H1 (cell line): ENCODE measurements around the gene GRM8. TPM values are rescaled to one million over a fixed set of nuclear protein-coding genes. Genes with fewer than 3 reads are reported as not detected.
"Not testable (repeated sequence)": the region's sequence is repeated elsewhere in the genome, so short reads cannot be mapped to it uniquely, and the experiment has no call there.

Source experiments
- CTCF ChIA-PET: fragments of 300-600 bp; sonication (Branson Sonifier 250); formaldehyde crosslinking; loops from one replicate; lab custom pipeline; 2021; ENCODE audit not compliant: partially characterized antibody; lab: Charles Lee
- POLR2A ChIA-PET: fragments of 300-600 bp; sonication (Branson Sonifier 250); formaldehyde crosslinking; loops from one replicate; lab custom pipeline; 2021; ENCODE audit warnings: inconsistent platforms; ENCODE audit not compliant: partially characterized antibody; lab: Charles Lee
- DNase-seq, 2 experiments: peaks; one replicate each; pipeline versions ENCODE4 v3.0.0 to v3.0.0-alpha.2; 2010 to 2022; ENCODE audit warnings: low spot score in 2 of 2, low read depth in 1 of 2, mixed read lengths in 1 of 2
- FAIRE-seq: peaks from 2 replicates; lab custom pipeline; 2011; peaks lifted over from hg19 to GRCh38; lab: Jason Lieb, UNC
- H2AFZ ChIP-seq: 2 replicates; pipeline ENCODE4 v1.8.1; 2012; ENCODE audit warnings: low read length, inconsistent platforms
- H2AK5ac ChIP-seq: 2 replicates; pipeline ENCODE4 v1.6.1; 2013; ENCODE audit warnings: low read depth, low read length
- H2BK120ac ChIP-seq: replicated peaks from 2 replicates; pipeline ENCODE3; 2013; ENCODE audit warnings: low read depth, low read length, inconsistent platforms
- H2BK12ac ChIP-seq: 2 replicates; pipeline ENCODE4 v1.6.1; 2013; ENCODE audit warnings: low read depth, low read length
- H2BK15ac ChIP-seq: 2 replicates; pipeline ENCODE4 v1.6.1; 2013; ENCODE audit warnings: low read length
- H2BK20ac ChIP-seq: 2 replicates; pipeline ENCODE4 v1.6.1; 2013; ENCODE audit warnings: low read length
- H2BK5ac ChIP-seq: 2 replicates; pipeline ENCODE4 v1.6.1; 2013; ENCODE audit warnings: low read depth, low read length
- H3K14ac ChIP-seq: 2 replicates; pipeline ENCODE4 v1.6.1; 2013; ENCODE audit warnings: inconsistent platforms; ENCODE audit not compliant: insufficient read length
- H3K18ac ChIP-seq: 2 replicates; pipeline ENCODE4 v1.6.1; 2013; ENCODE audit warnings: low read length; ENCODE audit errors: extremely low read depth
- H3K23ac ChIP-seq: 2 replicates; pipeline ENCODE4 v1.6.1; 2013; ENCODE audit warnings: inconsistent platforms; ENCODE audit not compliant: insufficient read length
- H3K23me2 ChIP-seq: 2 replicates; pipeline ENCODE4 v1.6.1; 2013; ENCODE audit warnings: low read depth, low read length
- H3K27ac ChIP-seq: 2 replicates; pipeline ENCODE4 v1.6.1; 2011; ENCODE audit warnings: low read depth, low read length, inconsistent platforms
- H3K27me3 ChIP-seq, 4 experiments: replicated peaks in 1 of 4; 1 replicate in 1 of 4; 2 replicates in 3 of 4; pipeline versions ENCODE4 v1.6.1 to v1.8.1; 2011 to 2013; ENCODE audit warnings: low read length in 3 of 4, mild to moderate bottlenecking in 3 of 4, inconsistent platforms in 2 of 4, mixed read lengths in 2 of 4, moderate library complexity in 1 of 4; ENCODE audit not compliant: control insufficient read depth in 3 of 4, insufficient read depth in 3 of 4; ENCODE audit errors: extremely low read depth in 1 of 4
- H3K36me3 ChIP-seq, 4 experiments: 2 replicates each; pipeline versions ENCODE4 v1.6.1 to v1.8.1; 2011 to 2013; ENCODE audit warnings: mild to moderate bottlenecking in 4 of 4, low read length in 3 of 4, moderate library complexity in 2 of 4, control low read depth in 1 of 4, inconsistent platforms in 1 of 4; ENCODE audit not compliant: insufficient read depth in 4 of 4, control insufficient read depth in 2 of 4
- H3K4ac ChIP-seq: replicated peaks from 2 replicates; pipeline ENCODE3; 2013; ENCODE audit warnings: low read length, low read depth, mixed read lengths, inconsistent platforms; ENCODE audit not compliant: insufficient read length
- H3K4me1 ChIP-seq, 4 experiments: replicated peaks in 1 of 4; 1 replicate in 1 of 4; 2 replicates in 3 of 4; pipeline versions ENCODE4 v1.6.1 to v1.8.1; 2011 to 2013; ENCODE audit warnings: low read length in 3 of 4, inconsistent platforms in 2 of 4, mixed read lengths in 1 of 4; ENCODE audit not compliant: insufficient read depth in 4 of 4, control insufficient read depth in 3 of 4
- H3K4me2 ChIP-seq, 2 experiments: 2 replicates each; pipeline versions ENCODE4 v1.6.1 to v1.8.1; 2011 to 2013; ENCODE audit warnings: low read depth in 2 of 2, low read length in 2 of 2, control low read depth in 1 of 2, inconsistent platforms in 1 of 2, mild to moderate bottlenecking in 1 of 2; ENCODE audit not compliant: insufficient read depth in 1 of 2
- H3K4me3 ChIP-seq, 4 experiments: fragments of 200-600, 300-600 bp in 1 of 4; sonication (generic), shearing (Covaris generic), sonication (Bioruptor Twin) in 1 of 4; 2 replicates each; pipeline versions ENCODE4 v1.5.1 to v1.8.1; 2011 to 2016; ENCODE audit warnings: low read length in 4 of 4, low read depth in 3 of 4, control low read depth in 2 of 4, inconsistent platforms in 2 of 4, mild to moderate bottlenecking in 2 of 4, mixed read lengths in 1 of 4, moderate library complexity in 1 of 4; ENCODE audit not compliant: insufficient read depth in 2 of 4; ENCODE audit errors: extremely low read depth in 1 of 4
- H3K56ac ChIP-seq: replicated peaks from 2 replicates; pipeline ENCODE3; 2013; ENCODE audit warnings: low read depth, mild to moderate bottlenecking, mixed read lengths, low read length, inconsistent platforms; ENCODE audit not compliant: insufficient read length
- H3K79me1 ChIP-seq: 2 replicates; pipeline ENCODE4 v1.6.1; 2013; ENCODE audit warnings: low read depth, low read length, control low read depth
- H3K79me2 ChIP-seq, 2 experiments: 2 replicates each; pipeline versions ENCODE4 v1.6.1 to v1.8.1; 2012 to 2013; ENCODE audit warnings: low read length in 2 of 2, mild to moderate bottlenecking in 2 of 2, inconsistent platforms in 1 of 2; ENCODE audit not compliant: insufficient read depth in 2 of 2, control insufficient read depth in 1 of 2
- H3K9ac ChIP-seq, 4 experiments: replicated peaks in 1 of 4; 1 replicate in 1 of 4; 2 replicates in 3 of 4; pipeline versions ENCODE4 v1.6.1 to v1.8.1; 2011 to 2013; ENCODE audit warnings: low read depth in 3 of 4, low read length in 3 of 4, control low read depth in 2 of 4, mild to moderate bottlenecking in 2 of 4, moderate library complexity in 2 of 4, inconsistent platforms in 1 of 4; ENCODE audit errors: extremely low read depth in 1 of 4
- H3K9me3 ChIP-seq, 2 experiments: 2 replicates each; pipeline versions ENCODE4 v1.6.1 to v1.8.1; 2012 to 2013; ENCODE audit warnings: mild to moderate bottlenecking in 2 of 2, moderate library complexity in 2 of 2, control low read depth in 1 of 2, inconsistent platforms in 1 of 2, low read depth in 1 of 2, low read length in 1 of 2, mixed read lengths in 1 of 2; ENCODE audit not compliant: insufficient read depth in 2 of 2
- H4K20me1 ChIP-seq, 2 experiments: replicated peaks in 1 of 2; 2 replicates each; pipeline versions ENCODE3 to v1.8.1; 2011 to 2013; ENCODE audit warnings: inconsistent platforms in 2 of 2, low read length in 2 of 2, mild to moderate bottlenecking in 1 of 2; ENCODE audit not compliant: insufficient read depth in 2 of 2, control insufficient read depth in 1 of 2
- H4K5ac ChIP-seq: 2 replicates; pipeline ENCODE4 v1.6.1; 2013; ENCODE audit warnings: low read length, low read depth, mixed read lengths, inconsistent platforms; ENCODE audit not compliant: insufficient read length
- H4K8ac ChIP-seq: 2 replicates; pipeline ENCODE4 v1.8.0; 2013; ENCODE audit warnings: mild to moderate bottlenecking, moderate library complexity, low read length, inconsistent platforms; ENCODE audit not compliant: insufficient read depth; ENCODE audit errors: extremely low read depth
- H4K91ac ChIP-seq: replicated peaks from 2 replicates; pipeline ENCODE3; 2013; ENCODE audit warnings: low read length, mixed read lengths, inconsistent platforms; ENCODE audit not compliant: insufficient read length
- WGBS, 2 experiments: shearing (Covaris generic) in 1 of 2; methylation state at CpG; one replicate each; pipeline versions ENCODE4 v1.1.6 to v1.1.7; 2013 to 2015; ENCODE audit warnings: low lambda C conversion rate in 2 of 2, mixed read lengths in 2 of 2, inconsistent platforms in 1 of 2, low coverage in 1 of 2, missing lambda C conversion rate in 1 of 2; ENCODE audit not compliant: insufficient replicate concordance in 2 of 2, insufficient coverage in 1 of 2, insufficient read length in 1 of 2; ENCODE audit errors: extremely low coverage in 1 of 2, missing lambda C conversion rate in 1 of 2; 5-methylcytosine and 5-hydroxymethylcytosine counted together
- polyA plus RNA-seq, 7 experiments: library from polyadenylated mRNA; depleted of rRNA in 3 of 7; stranded (reverse) in 5 of 7; unstranded in 2 of 7; fragments of >200 nt in 5 of 7; fragments of 200-250 nt in 2 of 7; gene quantifications; 1 replicate in 5 of 7; 2 replicates in 1 of 7; 4 replicates in 1 of 7; pipeline versions ENCODE4 v1.2.1 to v1.2.3, GENCODE V29; 2011 to 2013; ENCODE audit warnings: missing spikeins in 2 of 7, mixed read lengths in 2 of 7
- total RNA-seq: library from RNA; stranded (reverse); fragmentation: NEBNext Ultra II Directional; extraction: Animal tissue kit (Norgen Biotek cat#: 25700); gene quantifications from 2 replicates; pipeline ENCODE4 v1.2.1, GENCODE V29; 2021

The GRM8 gene
- total and polyA plus RNA-seq, 2 of the 8 experiments (the other 6 are each of a cell fraction or from before 2014, with no cell fraction given): 2.6 to 2.8 TPM

- H3K27me3 ChIP-seq, H3K79me1 ChIP-seq, H2BK120ac ChIP-seq, H3K9me3 ChIP-seq, DNase-seq, H3K36me3 ChIP-seq, POLR2A ChIA-PET, H2BK20ac ChIP-seq, H3K4me3 ChIP-seq, H2BK12ac ChIP-seq, H4K91ac ChIP-seq, H3K23ac ChIP-seq, H2AFZ ChIP-seq, H3K56ac ChIP-seq, H3K23me2 ChIP-seq, H2AK5ac ChIP-seq, H3K18ac ChIP-seq, H3K79me2 ChIP-seq, H3K4me2 ChIP-seq, H2BK15ac ChIP-seq, H3K14ac ChIP-seq, H3K4me1 ChIP-seq, H4K20me1 ChIP-seq, H3K27ac ChIP-seq, H4K8ac ChIP-seq, FAIRE-seq, H2BK5ac ChIP-seq, H3K9ac ChIP-seq, H3K4ac ChIP-seq, H4K5ac ChIP-seq: not testable (repeated sequence)
- WGBS, 2 experiments: 89% methylated on average over 3 of the region's 3 CpGs; no CpG with 5 or more reads in 1 of the 2 experiments
- CTCF ChIA-PET: interaction anchor here (0.6 to 1.2 kb wide), 2 partner anchors 72 to 207 kb away, joined by 3 read pairs; no protein-coding TSS in a partner anchor
Measured at GRCh38 chr7:126876536-126876935, 376.2 kb downstream of the GRM8 start.
